Colonic mucosa (tissue), 4 donors: ENCODE data around the gene NCKAP1. TPM values are rescaled to one million over a fixed set of nuclear protein-coding genes. Genes with fewer than 3 reads are reported as not detected.

ENCODE experiments used
- DNase-seq: peaks from one replicate; pipeline ENCODE4 v3.0.0-alpha.2; 2020
- H3K27ac ChIP-seq: fragments of 200-600 bp; one replicate; pipeline ENCODE4 v1.8.0; 2021
- H3K27me3 ChIP-seq: fragments of 200-600 bp; one replicate; pipeline ENCODE4 v1.8.0; 2021
- H3K36me3 ChIP-seq: fragments of 200-600 bp; one replicate; pipeline ENCODE4 v1.8.0; 2021
- H3K4me1 ChIP-seq: fragments of 200-600 bp; one replicate; pipeline ENCODE4 v1.8.0; 2021; ENCODE audit warnings: mild to moderate bottlenecking
- H3K4me3 ChIP-seq: fragments of 200-600 bp; one replicate; pipeline ENCODE4 v1.8.0; 2021
- H3K9ac ChIP-seq, 2 donors: one replicate each; pipeline ENCODE4 v1.7.0; 2013; ENCODE audit warnings: control low read depth in 2 of 2, low read depth in 2 of 2, low read length in 2 of 2
- H3K9me3 ChIP-seq: fragments of 200-600 bp; one replicate; pipeline ENCODE4 v1.8.0; 2021
- CTCF ChIP-seq: fragments of 200-600 bp; IDR thresholded peaks from one replicate; pipeline ENCODE4 v1.8.0; 2022; ENCODE audit warnings: antibody characterized with exemption, mild to moderate bottlenecking
- intact Hi-C: fragments of 100-400 bp; cut with DNase I; formaldehyde crosslinking; loops from one replicate; pipeline ENCODE4 v1.14.1; 2022
- total RNA-seq, 2 donors: library from RNA; stranded (reverse); fragmentation: NEBNext Ultra II Directional in 1 of 2; extraction: Animal tissue kit (Norgen Biotek cat#: 25700) in 1 of 2; gene quantifications; one replicate each; pipeline ENCODE4 v1.2.1, GENCODE V29; 2021
- donor health status: healthy.
- donor health status: DM: no; HTN: no; CAD: no.
- donor health status: DM: no; HTN: no; CAD: no.

Gene NCKAP1
- total RNA-seq, 2 donors from 2014 or later: 105 to 133 TPM

DNA sequence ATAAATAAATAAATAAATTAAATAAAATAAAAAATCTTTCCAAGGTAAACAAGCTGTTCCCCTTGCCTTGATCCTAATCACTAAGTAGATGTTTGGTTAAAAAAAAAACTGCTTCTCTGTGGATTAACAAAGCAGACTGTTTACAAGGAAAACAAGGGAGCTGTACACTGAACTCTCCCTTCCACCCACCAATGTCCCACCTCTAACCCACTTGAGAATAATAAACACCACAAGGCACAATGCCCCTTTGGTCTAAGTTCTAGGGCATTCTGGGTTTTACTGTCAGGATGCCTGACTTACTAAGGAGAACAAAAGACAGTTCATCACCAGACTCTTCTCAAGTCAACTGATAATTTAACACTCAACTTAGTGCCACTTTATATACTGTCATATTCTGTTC is 83.5 kb downstream of the NCKAP1 start:
- H3K27ac ChIP-seq: no peak overlapping the region
- no peaks in the 10 kb centered on the region for H3K4me1 ChIP-seq
- no peaks in the 10 kb centered on the region for H3K27me3 ChIP-seq
- intact Hi-C loops: no loop called here
- DNase-seq: no peak
- no peak for TF ChIP-seq CTCF
- H3K9ac ChIP-seq: no peak overlapping the region
- H3K36me3 ChIP-seq: no peaks in the 10 kb centered on the region
- no peaks in the 10 kb centered on the region for H3K9me3 ChIP-seq
- no peak overlapping the region for H3K4me3 ChIP-seq

- no peaks in the 10 kb centered on the region for H3K36me3 ChIP-seq
- DNase-seq: no peak
Measured at GRCh38 chr2:182952741-182953450, 85.4 kb downstream of the NCKAP1 start.

DNA sequence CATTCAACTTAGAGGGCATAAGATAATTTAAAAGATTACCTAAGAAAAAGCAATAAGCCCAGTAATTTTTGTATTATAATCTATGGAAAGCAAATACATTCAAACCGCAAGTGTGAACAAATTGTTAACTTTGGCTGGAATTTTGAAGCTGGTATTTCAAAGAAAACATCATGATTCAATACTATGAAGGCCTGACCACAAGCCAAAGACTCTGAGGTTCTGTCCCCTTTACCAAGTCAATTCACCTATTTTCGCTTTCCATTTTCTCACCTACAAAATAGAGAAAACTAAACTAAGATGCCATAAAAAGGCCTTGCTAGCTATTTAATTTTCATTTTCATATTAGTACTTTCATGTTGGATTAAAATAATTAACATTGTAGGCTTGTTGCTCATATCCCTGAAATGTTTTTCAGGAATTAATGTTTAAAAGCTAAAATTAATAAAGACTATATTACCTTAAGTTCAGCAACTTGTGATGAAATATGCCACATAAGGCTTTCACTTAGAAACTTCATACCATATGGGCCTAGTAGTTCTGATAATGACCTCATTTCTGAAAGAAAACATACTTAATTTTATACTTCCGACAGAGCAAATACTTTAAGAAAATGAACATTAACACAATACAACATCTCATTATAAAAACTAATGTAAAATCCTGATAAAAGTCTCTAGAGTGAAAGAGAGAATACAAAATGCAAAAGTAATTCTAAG is 86.2 kb downstream of the NCKAP1 start:
- no peak for DNase-seq
- Histone ChIP-seq H3K4me3 (no peak overlapping the region), H3K9ac (no peak overlapping the region), H3K4me1 (no peaks in the 10 kb centered on the region), H3K27me3 (no peaks in the 10 kb centered on the region), H3K27ac (no peak overlapping the region), H3K36me3 (no peaks in the 10 kb centered on the region), H3K9me3 (no peaks in the 10 kb centered on the region)
- intact Hi-C loops: no loop called here
- TF ChIP-seq CTCF: no peak

More at GRCh38 chr2:182952741-182953450, 85.4 kb downstream of the NCKAP1 start:
- no peak for TF ChIP-seq CTCF
- H3K9me3 ChIP-seq: no peaks in the 10 kb centered on the region
- no peaks in the 10 kb centered on the region for H3K27me3 ChIP-seq
- intact Hi-C loops: no loop called here
- H3K4me1 ChIP-seq: no peaks in the 10 kb centered on the region
- H3K27ac ChIP-seq: no peak overlapping the region
- no peak overlapping the region for H3K9ac ChIP-seq
- no peak overlapping the region for H3K4me3 ChIP-seq

GRCh38 chr2:182950546-182950945 is 87.7 kb downstream of the NCKAP1 start:
- Histone ChIP-seq H3K4me1 (no peaks in the 10 kb centered on the region), H3K27me3 (no peaks in the 10 kb centered on the region), H3K9ac (no peak overlapping the region), H3K9me3 (no peaks in the 10 kb centered on the region), H3K36me3 (no peaks in the 10 kb centered on the region), H3K4me3 (no peak overlapping the region), H3K27ac (no peak overlapping the region)
- DNase-seq: no peak
- no peak for TF ChIP-seq CTCF
- intact Hi-C loops: no loop called here

DNA sequence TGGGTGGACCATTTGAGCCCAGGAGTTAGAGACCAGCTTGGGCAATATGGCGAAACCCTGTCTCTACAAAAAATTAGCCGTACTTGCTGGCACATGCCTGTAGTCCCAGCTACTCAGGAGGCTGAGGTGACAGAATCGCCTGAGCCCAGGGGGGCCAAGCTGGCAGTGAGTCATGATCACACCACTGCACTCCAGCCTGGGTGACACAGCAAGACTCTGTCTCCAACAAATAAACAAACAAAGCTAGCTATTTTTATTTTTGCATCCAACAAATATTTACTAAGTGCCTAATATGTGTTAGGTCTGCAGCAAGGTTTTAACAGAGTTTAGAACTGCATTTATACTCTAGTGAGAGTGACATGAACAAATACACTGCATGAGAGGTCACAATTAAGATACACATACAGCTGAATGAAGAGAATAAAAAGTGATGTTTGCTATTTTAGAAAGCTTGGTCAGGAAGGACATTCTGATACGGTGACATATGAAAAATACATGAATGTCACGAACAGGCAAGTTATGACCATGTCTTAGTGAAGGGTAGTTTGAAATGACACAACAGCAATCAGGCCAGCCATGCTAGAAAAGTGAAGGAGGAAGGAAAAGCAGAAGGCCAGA is 88.6 kb downstream of the NCKAP1 start:
- intact Hi-C loops: no loop called here

More for the DNA sequence above, 88.6 kb downstream of the NCKAP1 start:
- Histone ChIP-seq H3K9me3 (no peaks in the 10 kb centered on the region), H3K4me3 (no peak overlapping the region), H3K27me3 (no peaks in the 10 kb centered on the region), H3K27ac (no peak overlapping the region), H3K4me1 (no peaks in the 10 kb centered on the region), H3K9ac (no peak overlapping the region), H3K36me3 (no peaks in the 10 kb centered on the region)
- no peak for TF ChIP-seq CTCF
- no peak for DNase-seq
